HepG2 (cell line): ENCODE data around the gene HOMEZ. TPM values are rescaled to one million over a fixed set of nuclear protein-coding genes. Genes with fewer than 3 reads are reported as not detected.

ENCODE experiments used
- AFF4 ChIP-seq: sonication (generic); formaldehyde crosslinking; IDR thresholded peaks from 2 replicates; pipeline ENCODE4 v1.4.0; 2020; ENCODE audit warnings: missing genetic modification reagents
- ATF2 ChIP-seq: sonication (generic); formaldehyde crosslinking; IDR thresholded peaks from 2 replicates; pipeline ENCODE4 v1.4.0; 2020; ENCODE audit warnings: missing genetic modification reagents
- DMTF1 ChIP-seq: sonication (generic); formaldehyde crosslinking; IDR thresholded peaks from 2 replicates; pipeline ENCODE4 v1.4.0; 2020; ENCODE audit warnings: mild to moderate bottlenecking, missing genetic modification reagents
- GLI4 ChIP-seq: sonication (generic); formaldehyde crosslinking; IDR thresholded peaks from 2 replicates; pipeline ENCODE4 v1.5.1; 2020; ENCODE audit warnings: missing genetic modification reagents, mild to moderate bottlenecking, moderate library complexity, borderline replicate concordance
- GTF2F1 ChIP-seq: fragments of 150-350 bp; IDR thresholded peaks from 2 replicates; pipeline ENCODE4 v1.6.1; 2014; ENCODE audit warnings: low read length
- HNRNPUL1 ChIP-seq: fragments of 200-400 bp; formaldehyde crosslinking; IDR thresholded peaks from 2 replicates; pipeline ENCODE4 v1.6.1; 2017; ENCODE audit warnings: low read depth, mild to moderate bottlenecking, low read length, moderate library complexity
- KDM6A ChIP-seq: IDR thresholded peaks from 2 replicates; pipeline ENCODE4 v1.6.1; 2016; ENCODE audit warnings: low read depth
- PATZ1 ChIP-seq: sonication (generic); formaldehyde crosslinking; IDR thresholded peaks from 2 replicates; pipeline ENCODE4 v1.4.0; 2020; ENCODE audit warnings: missing genetic modification reagents
- SIN3B ChIP-seq: fragments of 150-350 bp; IDR thresholded peaks from 2 replicates; pipeline ENCODE4 v1.6.1; 2014; ENCODE audit warnings: low read length
- SRF ChIP-seq: IDR thresholded peaks from 2 replicates; pipeline ENCODE4 v1.6.1; 2011; ENCODE audit warnings: mild to moderate bottlenecking, low read depth, low read length, moderate library complexity
- TEF ChIP-seq: sonication (generic); formaldehyde crosslinking; IDR thresholded peaks from 2 replicates; pipeline ENCODE4 v1.5.0; 2020; ENCODE audit warnings: missing genetic modification reagents
- ZFAT ChIP-seq: sonication (generic); formaldehyde crosslinking; conservative IDR thresholded peaks from 2 replicates; pipeline ENCODE4 v1.8.1; 2023; ENCODE audit warnings: missing genetic modification reagents, inconsistent platforms
- ZMAT5 ChIP-seq: sonication (generic); formaldehyde crosslinking; IDR thresholded peaks from 2 replicates; pipeline ENCODE4 v1.5.0; 2020; ENCODE audit warnings: mild to moderate bottlenecking, low read depth, missing genetic modification reagents, borderline replicate concordance
- ZNF160 ChIP-seq: sonication (generic); formaldehyde crosslinking; IDR thresholded peaks from 2 replicates; pipeline ENCODE4 v1.8.0; 2022; ENCODE audit warnings: mild to moderate bottlenecking, inconsistent platforms, missing genetic modification reagents
- ZNF253 ChIP-seq: sonication (generic); formaldehyde crosslinking; IDR thresholded peaks from 2 replicates; pipeline ENCODE4 v1.8.0; 2022; ENCODE audit warnings: mild to moderate bottlenecking, missing genetic modification reagents, borderline replicate concordance
- ZNF335 ChIP-seq: sonication (generic); formaldehyde crosslinking; IDR thresholded peaks from 2 replicates; pipeline ENCODE4 v1.4.0; 2020; ENCODE audit warnings: missing genetic modification reagents
- ZNF737 ChIP-seq: sonication (generic); formaldehyde crosslinking; IDR thresholded peaks from 2 replicates; pipeline ENCODE4 v1.5.0; 2020; ENCODE audit warnings: missing genetic modification reagents, mild to moderate bottlenecking, borderline replicate concordance
- polyA plus RNA-seq, 8 experiments: library from polyadenylated mRNA; depleted of rRNA in 3 of 8; stranded (reverse) in 7 of 8; unstranded in 1 of 8; fragments of >200 nt; fragmentation: Illumina TruSeq in 4 of 8; extraction: Trizol in 4 of 8; gene quantifications; 2 replicates each; pipeline versions ENCODE4 v1.2.1 to v1.2.3, GENCODE V29; 2011 to 2016; ENCODE audit warnings: low read depth in 4 of 8, missing spikeins in 1 of 8, mixed read lengths in 1 of 8; ENCODE audit not compliant: insufficient read depth in 1 of 8
- total RNA-seq, 5 experiments: library from RNA; depleted of rRNA; stranded (reverse); fragments of >200 nt; fragmentation: Illumina TruSeq; extraction: Trizol; gene quantifications; 2 replicates each; pipeline ENCODE4 v1.2.3, GENCODE V29; 2016; ENCODE audit warnings: low read depth in 1 of 5

HOMEZ gene
- total and polyA plus RNA-seq, 2 of the 13 experiments (the other 11 are each of a cell fraction or from before 2014, with no cell fraction given): 14.5 to 31.8 TPM

- TF ChIP-seq DMTF1 (no peak), SIN3B (no peak; the same call in none of the 2 replicates), ZFAT (peak; percentile 79; the same call in 1 of the 2 replicates), PATZ1 (peak; percentile 66; the same call in 1 of the 2 replicates), ATF2 (CRISPR knock-in tag) (peak; percentile 98), GTF2F1 (peak; percentile 98), ZNF737 (no peak), AFF4 (peak; percentile 75), ZMAT5 (no peak), ZNF253 (CRISPR knock-in tag) (no peak; the same call in 1 of the 2 replicates), KDM6A (CRISPR knock-in tag) (peak; percentile 69), GLI4 (CRISPR knock-in tag) (peak; percentile 99), TEF (CRISPR knock-in tag) (peak; percentile 87), ZNF160 (CRISPR knock-in tag) (peak; percentile 77), HNRNPUL1 (no peak), SRF (peak; percentile 52), ZNF335 (0 out of 2 replicates have a peak, but pooled peaks have one; percentile 87)
These were observed 34.9 kb upstream of the HOMEZ start, which contains the start of gene PABPN1 (continued) for GRCh38 chr14:23320584-23321571.
